Stimulated activated naive B cell treated with anti-CD40 and anti-IgM and Interleukin-4, amounts not matched to agents 10 μg/mL and 1 μg/mL and 100 μg/mL, for 72 hours (primary cell): Measurements from ENCODE around the gene GRIK1.

Experiments used
- ATAC-seq, 2 donors: fragments of 150-1000 bp; cut with Tn5 transposase; replicated peaks; 2 replicates each; pipeline ENCODE4 v1.10.0; 2021; ENCODE audit warnings: moderate library complexity in 1 of 2
- DNase-seq: peaks from one replicate; pipeline ENCODE4 v3.0.0; 2021
- H3K27ac Mint-ChIP-seq: one replicate; pipeline ENCODE4 v1.8.0; 2022; ENCODE audit warnings: mild to moderate bottlenecking, mixed read lengths
- H3K27me3 Mint-ChIP-seq, 2 donors: one replicate each; pipeline ENCODE4 v1.8.0; 2022; ENCODE audit warnings: mixed read lengths in 2 of 2
- H3K36me3 Mint-ChIP-seq, 2 donors: one replicate each; pipeline ENCODE4 v1.8.0; 2022; ENCODE audit warnings: mixed read lengths in 2 of 2, mild to moderate bottlenecking in 1 of 2
- H3K4me1 Mint-ChIP-seq, 2 donors: one replicate each; pipeline ENCODE4 v1.8.0; 2022; ENCODE audit warnings: mixed read lengths in 2 of 2, mild to moderate bottlenecking in 1 of 2
- H3K4me3 Mint-ChIP-seq, 2 donors: one replicate each; pipeline ENCODE4 v1.8.0; 2022; ENCODE audit warnings: mild to moderate bottlenecking in 2 of 2, mixed read lengths in 2 of 2, moderate library complexity in 1 of 2
- H3K9me3 Mint-ChIP-seq, 2 donors: one replicate each; pipeline ENCODE4 v1.8.0; 2022; ENCODE audit warnings: mixed read lengths in 2 of 2, mild to moderate bottlenecking in 1 of 2

The GRIK1 gene

GRCh38 chr21:29887313-29888009 is 52.3 kb downstream of the GRIK1 start:
- Mint-ChIP-seq H3K36me3 (no peaks in the 10 kb centered on the region), H3K27me3 (no peaks in the 10 kb centered on the region), H3K27ac (no peak overlapping the region), H3K4me3 (no peak overlapping the region), H3K9me3 (peaks cover 0 to 3% of the 10 kb centered on the region in 2 donors), H3K4me1 (no peaks in the 10 kb centered on the region)
- ATAC-seq = no peak
- no peak for DNase-seq

DNA sequence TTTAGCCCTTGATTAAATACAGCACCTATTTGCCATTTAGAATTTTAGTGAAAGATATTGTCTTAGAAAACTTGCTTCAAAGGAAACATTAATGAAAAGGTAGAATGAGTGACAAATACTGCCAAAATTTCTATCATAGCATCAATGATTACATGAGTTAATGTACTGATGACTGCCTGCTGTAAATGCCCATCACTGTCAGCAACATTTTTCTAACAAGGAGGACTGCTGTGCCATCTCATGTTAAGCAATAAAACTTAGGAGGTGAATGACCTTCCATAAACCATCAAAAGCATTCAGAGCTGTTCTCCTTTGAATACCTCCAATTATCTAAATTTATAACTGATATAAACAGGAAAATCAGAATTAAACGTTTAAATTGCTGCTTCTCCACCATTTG is 54.3 kb downstream of the GRIK1 start:
- no peak overlapping the region for H3K4me3 Mint-ChIP-seq
- no peak for ATAC-seq
- no peak overlapping the region for H3K27ac Mint-ChIP-seq

GRCh38 chr21:29875873-29876272 is 63.9 kb downstream of the GRIK1 start:
- no peaks in the 10 kb centered on the region for H3K27me3 Mint-ChIP-seq
- no peaks in the 10 kb centered on the region for H3K9me3 Mint-ChIP-seq
- DNase-seq (no peak), ATAC-seq (no peak)
- H3K4me3 Mint-ChIP-seq = no peak overlapping the region
- no peak overlapping the region for H3K27ac Mint-ChIP-seq
- no peaks in the 10 kb centered on the region for H3K4me1 Mint-ChIP-seq
- no peaks in the 10 kb centered on the region for H3K36me3 Mint-ChIP-seq

More for the DNA sequence above, 54.3 kb downstream of the GRIK1 start:
- H3K9me3 Mint-ChIP-seq = peaks cover 0 to 3% of the 10 kb centered on the region in 2 donors
- no peak for DNase-seq
- H3K36me3 Mint-ChIP-seq = no peaks in the 10 kb centered on the region
- no peaks in the 10 kb centered on the region for H3K4me1 Mint-ChIP-seq
- H3K27me3 Mint-ChIP-seq = no peaks in the 10 kb centered on the region

DNA sequence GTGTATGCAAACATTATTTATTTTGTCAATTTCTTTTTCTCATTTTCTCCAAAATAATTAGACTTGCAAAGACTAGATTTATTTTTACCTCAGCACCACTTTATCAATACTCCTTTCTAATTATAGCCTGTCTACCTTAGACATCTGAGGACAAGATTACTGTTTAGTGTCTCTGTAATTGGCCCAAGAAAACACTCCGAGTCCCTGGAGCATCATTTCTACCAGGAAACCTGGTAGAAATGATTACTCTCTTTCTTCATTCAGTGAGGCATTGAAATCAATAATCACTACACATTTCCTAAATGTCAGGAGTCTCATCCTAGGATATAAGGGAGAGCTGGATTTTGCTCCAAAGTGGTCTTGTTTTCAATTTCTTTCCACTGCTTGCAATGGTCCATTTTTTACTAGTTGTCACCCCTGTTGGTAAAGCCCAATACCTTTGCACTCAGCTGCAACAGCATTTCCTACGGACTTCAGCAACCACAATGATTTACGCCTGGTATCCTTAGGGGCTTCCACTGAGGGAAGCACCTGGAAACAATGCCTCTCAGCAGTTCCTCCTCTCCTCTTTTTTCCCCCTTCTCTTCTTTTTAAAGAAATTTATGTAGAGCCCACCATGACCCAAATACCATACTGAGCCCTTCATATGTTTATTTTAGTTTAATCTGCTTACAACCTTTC is 64.6 kb downstream of the GRIK1 start:
- Mint-ChIP-seq H3K4me3 (no peak overlapping the region), H3K4me1 (no peaks in the 10 kb centered on the region), H3K27ac (no peak overlapping the region), H3K27me3 (no peaks in the 10 kb centered on the region), H3K36me3 (no peaks in the 10 kb centered on the region), H3K9me3 (no peaks in the 10 kb centered on the region)
- ATAC-seq (no peak), DNase-seq (no peak)

DNA sequence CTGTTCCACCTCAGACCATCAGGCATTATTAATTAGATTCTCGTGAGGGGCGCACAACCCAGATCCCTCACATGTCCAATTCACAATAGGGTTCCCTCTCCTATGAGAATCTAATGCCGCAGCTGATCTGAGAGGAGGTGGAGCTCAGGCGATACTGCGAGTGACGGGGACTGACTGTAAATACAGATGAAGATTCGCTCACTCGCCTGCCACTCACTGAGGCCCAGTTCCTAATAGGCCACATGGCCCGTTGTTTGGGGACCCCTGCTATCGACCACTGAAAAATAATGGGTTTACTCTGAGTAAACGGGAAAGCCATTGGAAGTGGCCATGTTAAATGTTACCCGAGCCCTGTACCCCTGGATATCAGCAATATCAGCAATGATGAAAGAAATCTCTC is 65.9 kb downstream of the GRIK1 start:
- ATAC-seq (no peak), DNase-seq (no peak)
- H3K4me3 Mint-ChIP-seq = no peak overlapping the region
- H3K27ac Mint-ChIP-seq = no peak overlapping the region
- H3K9me3 Mint-ChIP-seq = no peaks in the 10 kb centered on the region
- H3K36me3 Mint-ChIP-seq = no peaks in the 10 kb centered on the region
- no peaks in the 10 kb centered on the region for H3K4me1 Mint-ChIP-seq
- H3K27me3 Mint-ChIP-seq = no peaks in the 10 kb centered on the region

DNA sequence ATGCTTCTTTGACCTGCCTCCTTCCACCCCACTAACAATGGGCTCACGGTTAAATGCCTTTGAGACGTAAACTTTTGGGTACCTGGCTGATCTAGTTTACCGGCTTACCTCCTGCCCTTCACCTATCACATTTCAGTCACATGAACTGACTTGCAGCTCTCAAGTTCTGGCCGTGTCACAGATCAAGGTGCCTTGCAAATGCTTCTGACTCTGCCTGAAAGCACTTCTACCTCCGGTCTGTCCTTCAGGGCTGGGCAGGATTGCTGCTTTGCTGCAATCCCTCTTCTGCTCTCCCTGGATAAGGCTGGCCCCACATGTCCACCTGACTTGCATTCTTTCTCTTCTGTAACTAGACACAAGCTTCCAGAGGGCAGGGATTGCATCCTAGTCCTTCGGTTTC is 69.0 kb downstream of the GRIK1 start:
- H3K36me3 Mint-ChIP-seq = no peaks in the 10 kb centered on the region
- H3K27ac Mint-ChIP-seq = no peak overlapping the region
- DNase-seq = no peak
- H3K4me3 Mint-ChIP-seq = no peak overlapping the region
- H3K4me1 Mint-ChIP-seq = no peaks in the 10 kb centered on the region
- H3K9me3 Mint-ChIP-seq = no peaks in the 10 kb centered on the region
- H3K27me3 Mint-ChIP-seq = no peaks in the 10 kb centered on the region
- no peak for ATAC-seq

DNA sequence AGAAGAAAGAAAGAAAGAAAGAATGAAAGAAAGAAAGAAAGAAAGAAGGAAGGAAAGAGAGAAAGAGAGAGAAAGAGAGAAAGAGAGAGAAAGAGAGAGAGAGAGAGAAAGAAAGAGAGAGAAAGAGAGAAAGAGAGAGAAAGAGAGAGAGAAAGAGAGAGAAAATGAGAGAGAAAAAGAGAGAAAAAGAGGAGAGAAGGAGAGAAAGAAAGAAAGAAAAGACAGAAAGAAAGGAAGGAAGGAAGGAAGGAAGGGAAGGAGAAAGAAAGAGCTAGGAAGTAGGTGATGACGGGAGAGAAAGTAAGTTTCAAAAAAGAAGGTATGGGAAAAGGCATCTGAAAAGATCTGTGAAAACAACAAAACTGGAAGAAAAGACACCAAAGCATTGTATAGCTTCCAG is 72.0 kb downstream of the GRIK1 start:
- no peak for DNase-seq
- H3K27me3 Mint-ChIP-seq = no peaks in the 10 kb centered on the region
- H3K9me3 Mint-ChIP-seq = no peaks in the 10 kb centered on the region
- no peak overlapping the region for H3K27ac Mint-ChIP-seq
- H3K4me3 Mint-ChIP-seq = no peak overlapping the region
- no peak for ATAC-seq
- no peaks in the 10 kb centered on the region for H3K4me1 Mint-ChIP-seq
- no peaks in the 10 kb centered on the region for H3K36me3 Mint-ChIP-seq

- no peaks in the 10 kb centered on the region for H3K4me1 Mint-ChIP-seq
- ATAC-seq (no peak), DNase-seq (no peak)
- no peaks in the 10 kb centered on the region for H3K27me3 Mint-ChIP-seq
- H3K9me3 Mint-ChIP-seq = peaks cover 0 to 2% of the 10 kb centered on the region in 2 donors
- no peak overlapping the region for H3K4me3 Mint-ChIP-seq
- no peaks in the 10 kb centered on the region for H3K36me3 Mint-ChIP-seq
- no peak overlapping the region for H3K27ac Mint-ChIP-seq
Observed at GRCh38 chr21:29860346-29860745, 79.5 kb downstream of the GRIK1 start.

GRCh38 chr21:29857150-29857549 is 82.6 kb downstream of the GRIK1 start:
- no peak for ATAC-seq
- H3K4me1 Mint-ChIP-seq = no peaks in the 10 kb centered on the region
- no peaks in the 10 kb centered on the region for H3K27me3 Mint-ChIP-seq
- H3K4me3 Mint-ChIP-seq = no peak overlapping the region
- no peaks in the 10 kb centered on the region for H3K36me3 Mint-ChIP-seq
- DNase-seq = no peak
- no peaks in the 10 kb centered on the region for H3K9me3 Mint-ChIP-seq
- H3K27ac Mint-ChIP-seq = no peak overlapping the region

- Mint-ChIP-seq H3K27ac (no peak overlapping the region), H3K4me1 (no peaks in the 10 kb centered on the region), H3K27me3 (peaks cover 0 to 5% of the 10 kb centered on the region in 2 donors), H3K36me3 (no peaks in the 10 kb centered on the region), H3K9me3 (no peaks in the 10 kb centered on the region), H3K4me3 (no peak overlapping the region)
- ATAC-seq (no peak), DNase-seq (no peak)
Observed at GRCh38 chr21:29854795-29855194, 85.0 kb downstream of the GRIK1 start.

GRCh38 chr21:29851611-29852010 is 88.2 kb downstream of the GRIK1 start:
- Mint-ChIP-seq H3K27me3 (peaks cover 8 to 16% of the 10 kb centered on the region in 2 donors), H3K4me3 (no peak overlapping the region), H3K27ac (no peak overlapping the region), H3K36me3 (no peaks in the 10 kb centered on the region), H3K9me3 (no peaks in the 10 kb centered on the region), H3K4me1 (no peaks in the 10 kb centered on the region)
- ATAC-seq (no peak), DNase-seq (no peak)

- Mint-ChIP-seq H3K27ac (no peak overlapping the region), H3K4me3 (no peak overlapping the region), H3K9me3 (no peaks in the 10 kb centered on the region), H3K27me3 (peaks cover 8 to 16% of the 10 kb centered on the region in 2 donors), H3K4me1 (no peaks in the 10 kb centered on the region), H3K36me3 (no peaks in the 10 kb centered on the region)
- DNase-seq (peak; percentile 28), ATAC-seq (peak; percentile 97 to 100)
Observed at GRCh38 chr21:29849735-29850176, 90.0 kb downstream of the GRIK1 start.

- Mint-ChIP-seq H3K4me3 (no peak overlapping the region), H3K27ac (no peak overlapping the region), H3K9me3 (no peaks in the 10 kb centered on the region), H3K4me1 (no peaks in the 10 kb centered on the region), H3K36me3 (no peaks in the 10 kb centered on the region), H3K27me3 (peaks cover 12 to 17% of the 10 kb centered on the region in 2 donors)
- DNase-seq = no peak
- ATAC-seq = no peak
Observed at GRCh38 chr21:29843804-29844203, 96.0 kb downstream of the GRIK1 start.

- H3K4me1 Mint-ChIP-seq = no peaks in the 10 kb centered on the region
- ATAC-seq = no peak
- H3K36me3 Mint-ChIP-seq = peaks cover 0 to 2% of the 10 kb centered on the region in 2 donors
Observed at GRCh38 chr21:29834617-29835016, 105.2 kb downstream of the GRIK1 start.

GRCh38 chr21:29832217-29832616 is 107.6 kb downstream of the GRIK1 start:
- H3K27me3 Mint-ChIP-seq = peaks cover 0 to 7% of the 10 kb centered on the region in 2 donors
- H3K9me3 Mint-ChIP-seq = peaks cover 11 to 18% of the 10 kb centered on the region in 2 donors
- H3K36me3 Mint-ChIP-seq = peaks cover 0 to 2% of the 10 kb centered on the region in 2 donors
- ATAC-seq (no peak), DNase-seq (no peak)
- H3K4me3 Mint-ChIP-seq = no peak overlapping the region
- H3K27ac Mint-ChIP-seq = no peak overlapping the region
- H3K4me1 Mint-ChIP-seq = no peaks in the 10 kb centered on the region

More at GRCh38 chr21:29834617-29835016, 105.2 kb downstream of the GRIK1 start:
- Mint-ChIP-seq H3K27ac (no peak overlapping the region), H3K9me3 (peaks cover 8 to 14% of the 10 kb centered on the region in 2 donors), H3K27me3 (peaks cover 2 to 10% of the 10 kb centered on the region in 2 donors), H3K4me3 (no peak overlapping the region)
- no peak for DNase-seq
